CD4-positive, alpha-beta T cell (primary cell): ENCODE measurements around the gene ANKFN1. TPM values are rescaled to one million over a fixed set of nuclear protein-coding genes. Genes with fewer than 3 reads are reported as not detected.

Experiments
- ATAC-seq: fragments of 200-7000 bp; cut with Tn5 transposase; one replicate; pipeline ENCODE4 v1.10.0; 2022; ENCODE audit warnings: mild to moderate bottlenecking; ENCODE audit not compliant: poor library complexity
- CTCF ChIA-PET: fragments of 350-600 bp; sonication (Branson Sonifier 250); formaldehyde crosslinking; loops from one replicate; lab custom pipeline; 2021; ENCODE audit warnings: antibody characterized with exemption, inconsistent platforms; lab: Charles Lee
- POLR2A ChIA-PET: fragments of 350-600 bp; sonication (Branson Sonifier 250); formaldehyde crosslinking; loops from one replicate; lab custom pipeline; 2021; ENCODE audit warnings: antibody characterized with exemption, inconsistent platforms; lab: Charles Lee
- DNase-seq, 14 experiments: peaks; one replicate each; pipeline ENCODE4 v3.0.0-alpha.2; 2013 to 2020; ENCODE audit warnings: mixed read lengths in 2 of 14
- H3K27ac ChIP-seq, 2 donors: one replicate each; pipeline versions ENCODE4 v1.5.1 to v1.7.0; 2013; ENCODE audit warnings: low read length in 2 of 2, low read depth in 1 of 2, mild to moderate bottlenecking in 1 of 2
- H3K27me3 ChIP-seq, 2 experiments: 1 replicate in 1 of 2; 2 replicates in 1 of 2; pipeline versions ENCODE4 v1.6.1 to v1.7.0; 2013; ENCODE audit warnings: low read length in 2 of 2, control low read depth in 1 of 2, mild to moderate bottlenecking in 1 of 2, moderate library complexity in 1 of 2; ENCODE audit not compliant: insufficient read depth in 2 of 2, control insufficient read depth in 1 of 2
- H3K36me3 ChIP-seq: one replicate; pipeline ENCODE4 v1.6.1; 2013; ENCODE audit warnings: low read length, control low read depth; ENCODE audit not compliant: insufficient read depth
- H3K4me1 ChIP-seq: one replicate; pipeline ENCODE4 v1.6.1; 2013; ENCODE audit warnings: low read length, control low read depth; ENCODE audit not compliant: insufficient read depth
- H3K4me3 ChIP-seq: one replicate; pipeline ENCODE4 v1.5.1; 2013; ENCODE audit warnings: mild to moderate bottlenecking, low read length, moderate library complexity
- H3K9me3 ChIP-seq, 2 experiments: 1 replicate in 1 of 2; 2 replicates in 1 of 2; pipeline versions ENCODE4 v1.6.1 to v1.7.0; 2013; ENCODE audit warnings: low read length in 2 of 2, mild to moderate bottlenecking in 2 of 2, control low read depth in 1 of 2, moderate library complexity in 1 of 2; ENCODE audit not compliant: control insufficient read depth in 1 of 2, insufficient read depth in 1 of 2
- H3K27ac Mint-ChIP-seq: one replicate; pipeline ENCODE4 v1.8.0; 2020; ENCODE audit warnings: mixed read lengths
- H3K27me3 Mint-ChIP-seq: one replicate; pipeline ENCODE4 v1.8.0; 2021; ENCODE audit warnings: mixed read lengths
- H3K36me3 Mint-ChIP-seq: one replicate; pipeline ENCODE4 v1.8.0; 2021; ENCODE audit warnings: low read depth, mixed read lengths
- H3K4me1 Mint-ChIP-seq: one replicate; pipeline ENCODE4 v1.8.0; 2021; ENCODE audit warnings: low read depth, mixed read lengths
- H3K4me3 Mint-ChIP-seq: one replicate; pipeline ENCODE4 v1.8.0; 2020; ENCODE audit warnings: mild to moderate bottlenecking, mixed read lengths
- H3K9me3 Mint-ChIP-seq: one replicate; pipeline ENCODE4 v1.8.0; 2020; ENCODE audit warnings: mixed read lengths
- intact Hi-C, 2 experiments: fragments of 100-400 bp; cut with DNase I in 1 of 2; cut with micrococcal nuclease in 1 of 2; formaldehyde crosslinking; loops; one replicate each; pipeline versions ENCODE4 v1.15.1 to v1.9.0; 2023 to 2025; cut with DNase I, micrococcal nuclease
- total RNA-seq, 174 experiments: library from RNA in 2 of 174; stranded (reverse) in 2 of 174; gene quantifications; one replicate each; pipeline ENCODE4 v1.2.3 and lab custom pipeline; 2021 to 2026
- TF ChIP-seq, protein P1 (sequence below): fragments of 200-600 bp; IDR thresholded peaks from one replicate; pipeline ENCODE4 v1.8.0; 2022; ENCODE audit warnings: antibody characterized with exemption, mild to moderate bottlenecking

Gene ANKFN1
- total RNA-seq, 2 experiments from 2014 or later = not detected

DNA sequence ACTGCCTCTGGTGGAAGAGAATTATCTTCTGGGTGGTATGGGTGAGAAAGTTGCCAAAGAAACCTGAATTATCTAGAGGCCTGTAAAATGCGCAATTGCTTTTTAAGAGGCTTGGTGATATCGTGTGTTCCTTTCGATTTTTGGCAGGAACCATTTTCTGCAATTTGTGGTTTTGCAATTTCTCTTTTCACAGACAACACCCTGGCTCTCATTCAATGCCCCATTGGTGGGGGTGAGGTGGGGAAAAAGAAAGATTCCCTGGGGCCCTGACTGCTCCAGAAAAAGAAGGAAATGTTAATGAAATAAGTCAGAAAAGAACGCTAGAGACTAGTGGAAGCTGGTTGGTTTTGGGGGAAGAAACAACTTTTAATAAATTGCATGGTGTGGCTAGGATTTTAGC lies 77.4 kb downstream of the ANKFN1 start:
- POLR2A ChIA-PET = no interaction called here
- Mint-ChIP-seq H3K4me1 (no peaks in the 10 kb centered on the region), H3K36me3 (no peaks in the 10 kb centered on the region), H3K9me3 (no peaks in the 10 kb centered on the region), H3K27me3 (no peaks in the 10 kb centered on the region), H3K27ac (no peak overlapping the region), H3K4me3 (no peak overlapping the region)
- H3K27me3 ChIP-seq = no peaks in the 10 kb centered on the region
- H3K4me1 ChIP-seq = no peaks in the 10 kb centered on the region
- no peaks in the 10 kb centered on the region for H3K9me3 ChIP-seq
- TF ChIP-seq, protein P1, sequence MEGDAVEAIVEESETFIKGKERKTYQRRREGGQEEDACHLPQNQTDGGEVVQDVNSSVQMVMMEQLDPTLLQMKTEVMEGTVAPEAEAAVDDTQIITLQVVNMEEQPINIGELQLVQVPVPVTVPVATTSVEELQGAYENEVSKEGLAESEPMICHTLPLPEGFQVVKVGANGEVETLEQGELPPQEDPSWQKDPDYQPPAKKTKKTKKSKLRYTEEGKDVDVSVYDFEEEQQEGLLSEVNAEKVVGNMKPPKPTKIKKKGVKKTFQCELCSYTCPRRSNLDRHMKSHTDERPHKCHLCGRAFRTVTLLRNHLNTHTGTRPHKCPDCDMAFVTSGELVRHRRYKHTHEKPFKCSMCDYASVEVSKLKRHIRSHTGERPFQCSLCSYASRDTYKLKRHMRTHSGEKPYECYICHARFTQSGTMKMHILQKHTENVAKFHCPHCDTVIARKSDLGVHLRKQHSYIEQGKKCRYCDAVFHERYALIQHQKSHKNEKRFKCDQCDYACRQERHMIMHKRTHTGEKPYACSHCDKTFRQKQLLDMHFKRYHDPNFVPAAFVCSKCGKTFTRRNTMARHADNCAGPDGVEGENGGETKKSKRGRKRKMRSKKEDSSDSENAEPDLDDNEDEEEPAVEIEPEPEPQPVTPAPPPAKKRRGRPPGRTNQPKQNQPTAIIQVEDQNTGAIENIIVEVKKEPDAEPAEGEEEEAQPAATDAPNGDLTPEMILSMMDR = no peak
- no peak overlapping the region for H3K4me3 ChIP-seq
- intact Hi-C loops = no loop called here
- DNase-seq (no peak), ATAC-seq (no peak)
- CTCF ChIA-PET = no interaction called here
- H3K27ac ChIP-seq = no peak overlapping the region
- no peaks in the 10 kb centered on the region for H3K36me3 ChIP-seq

DNA sequence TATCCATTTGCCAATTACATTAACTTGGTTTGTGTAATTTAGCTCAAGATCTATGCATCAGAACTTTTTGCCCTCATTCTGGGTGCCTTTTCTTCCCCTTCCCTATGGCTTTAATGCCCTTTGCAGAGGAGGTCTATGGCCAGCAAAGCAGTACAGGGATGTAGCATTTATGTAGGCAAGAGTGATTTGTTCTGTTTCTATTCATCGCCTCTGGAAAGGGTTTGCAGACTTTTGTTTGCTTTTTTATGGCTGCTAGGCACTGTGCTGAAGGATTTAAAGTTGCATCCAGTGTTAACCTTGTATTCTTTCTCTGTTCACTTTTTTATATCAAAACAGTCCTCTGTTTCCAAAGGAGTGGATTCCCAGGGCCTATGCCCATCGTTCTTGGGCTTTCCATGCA lies 78.0 kb downstream of the ANKFN1 start:
- intact Hi-C loops = no loop called here
- ATAC-seq = no peak

DNA sequence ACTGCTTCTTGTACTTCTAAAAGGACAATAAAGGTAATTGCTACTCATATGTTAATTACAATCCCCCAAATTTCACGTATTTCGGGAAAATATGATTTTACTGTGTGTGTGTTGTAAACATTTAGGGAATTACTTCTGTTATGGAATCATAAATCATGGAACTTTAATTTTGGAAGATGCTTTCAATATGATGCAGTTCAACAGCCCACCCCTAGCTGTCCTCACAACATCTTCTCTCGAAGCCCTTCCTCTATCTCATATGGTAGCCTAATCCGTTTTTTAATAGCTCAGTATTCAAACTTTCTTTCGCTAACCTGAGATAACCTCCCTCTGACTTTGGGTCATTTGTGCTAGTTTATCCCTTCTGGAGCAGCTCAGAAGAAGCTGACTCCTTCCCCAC lies 78.4 kb downstream of the ANKFN1 start:
- no peaks in the 10 kb centered on the region for H3K36me3 Mint-ChIP-seq
- CTCF ChIA-PET = no interaction called here
- no peak overlapping the region for H3K27ac Mint-ChIP-seq
- no peaks in the 10 kb centered on the region for H3K27me3 Mint-ChIP-seq
- no peaks in the 10 kb centered on the region for H3K4me1 ChIP-seq
- H3K4me3 Mint-ChIP-seq = no peak overlapping the region
- no peaks in the 10 kb centered on the region for H3K4me1 Mint-ChIP-seq
- ATAC-seq = no peak
- TF ChIP-seq, protein P1 = no peak
- no peak for DNase-seq
- H3K36me3 ChIP-seq = no peaks in the 10 kb centered on the region
- POLR2A ChIA-PET = no interaction called here
- no peak overlapping the region for H3K4me3 ChIP-seq
- intact Hi-C loops = no loop called here
- no peaks in the 10 kb centered on the region for H3K9me3 ChIP-seq
- H3K27me3 ChIP-seq = no peaks in the 10 kb centered on the region
- no peak overlapping the region for H3K27ac ChIP-seq
- H3K9me3 Mint-ChIP-seq = no peaks in the 10 kb centered on the region

More for the DNA sequence above, 78.0 kb downstream of the ANKFN1 start:
- Mint-ChIP-seq H3K27me3 (no peaks in the 10 kb centered on the region), H3K36me3 (no peaks in the 10 kb centered on the region), H3K27ac (no peak overlapping the region), H3K4me3 (no peak overlapping the region), H3K4me1 (no peaks in the 10 kb centered on the region), H3K9me3 (no peaks in the 10 kb centered on the region)
- no peak for DNase-seq
- ChIA-PET POLR2A (no interaction called here), CTCF (no interaction called here)
- Histone ChIP-seq H3K27ac (no peak overlapping the region), H3K27me3 (no peaks in the 10 kb centered on the region), H3K9me3 (no peaks in the 10 kb centered on the region), H3K4me3 (no peak overlapping the region), H3K36me3 (no peaks in the 10 kb centered on the region), H3K4me1 (no peaks in the 10 kb centered on the region)
- TF ChIP-seq, protein P1 = no peak
